Activated naive CD4-positive, alpha-beta T cell treated with Interleukin-2 at 50 U/mL for 16 hours (primary cell): ENCODE measurements around the gene HUS1B.

ENCODE experiments used
- DNase-seq: peaks from one replicate; pipeline ENCODE4 v3.0.0-alpha.2; 2020

Gene HUS1B

DNA sequence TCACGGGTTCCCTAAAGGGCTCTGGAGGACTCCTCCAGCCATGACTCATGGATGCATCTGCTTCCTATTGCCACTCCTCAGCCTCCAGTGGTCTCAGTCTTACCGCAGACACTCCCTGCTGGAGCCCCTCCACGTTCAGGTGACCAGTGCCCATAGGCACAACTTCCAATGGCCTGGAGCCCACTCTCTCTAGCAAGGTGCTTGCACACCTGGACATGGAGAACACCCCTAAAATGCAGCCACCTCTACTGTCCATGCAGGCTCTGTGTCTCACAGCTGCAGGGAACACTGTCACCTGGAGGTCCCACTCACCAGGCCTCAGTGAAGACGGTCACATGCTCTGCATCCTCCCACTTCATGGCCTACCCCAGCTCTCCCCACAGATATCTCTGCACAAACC is 36.0 kb downstream of the HUS1B start:
- no peak for DNase-seq

DNA sequence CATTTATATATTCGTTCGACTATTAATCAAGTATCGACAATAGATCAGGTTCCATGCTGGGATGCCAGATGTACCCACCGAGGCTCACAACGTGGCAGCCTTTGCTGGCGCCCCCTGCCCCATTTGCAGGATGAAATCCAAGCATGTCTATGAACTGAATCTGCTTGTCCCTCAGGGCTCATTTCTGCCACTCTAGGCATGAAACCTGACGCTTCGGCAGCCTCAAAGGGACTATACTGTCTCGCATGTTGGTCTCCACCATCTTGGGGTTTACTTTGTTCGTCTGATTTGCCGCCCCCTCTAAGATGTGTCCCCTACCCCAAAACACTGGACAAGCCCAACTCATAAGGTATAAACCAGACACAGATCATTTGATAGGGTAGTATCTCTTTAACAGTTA is 36.7 kb downstream of the HUS1B start:
- DNase-seq, result no peak

DNA sequence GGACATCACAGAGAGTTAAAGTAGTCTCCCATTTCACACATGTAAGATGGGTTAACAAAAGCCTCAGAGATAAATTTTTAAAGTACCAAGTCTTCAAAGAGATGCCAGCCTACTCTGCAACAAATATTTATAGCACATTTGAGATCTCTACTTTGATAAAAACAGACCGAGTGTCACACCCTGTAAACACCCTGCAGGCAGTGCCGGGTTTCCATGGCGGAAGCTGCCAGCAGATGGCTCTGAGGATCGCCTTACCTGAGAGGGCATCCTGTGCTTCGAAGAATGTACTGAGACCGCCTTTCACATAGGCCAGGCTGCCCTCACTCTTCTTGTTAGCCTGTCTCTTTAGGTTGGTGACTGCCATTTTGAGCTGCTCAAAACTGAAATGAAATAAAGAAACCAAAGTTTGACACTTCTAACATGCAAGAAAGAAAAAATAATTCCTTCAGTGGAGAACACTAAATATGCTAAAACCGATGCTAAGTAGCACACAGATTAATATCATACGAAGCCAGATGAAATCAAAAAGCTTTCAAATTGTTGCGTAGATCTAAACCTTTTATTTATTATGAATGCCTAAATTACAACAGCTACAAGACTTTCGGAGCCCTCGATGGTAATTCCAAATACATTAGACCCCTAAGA is 39.3 kb downstream of the HUS1B start:
- peak; percentile 17 for DNase-seq

DNA sequence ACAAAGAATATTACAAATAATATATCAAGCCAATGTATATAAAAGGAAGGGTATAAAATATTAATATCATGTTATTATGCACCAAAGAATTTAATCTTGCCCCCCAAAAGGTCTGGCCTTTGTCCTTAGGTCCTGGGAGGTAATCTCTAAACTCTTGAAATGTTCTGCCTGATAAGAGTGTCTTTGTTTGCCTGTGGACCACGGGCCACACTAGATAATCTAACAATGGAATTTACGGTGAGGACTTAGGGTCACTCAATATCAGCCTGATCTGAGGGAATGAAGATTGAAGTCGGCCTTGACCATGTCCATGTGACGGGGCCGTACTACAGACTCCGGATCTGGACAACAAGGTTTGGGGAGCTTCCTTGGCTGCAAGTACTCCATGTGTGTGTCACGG is 42.9 kb downstream of the HUS1B start:
- no peak for DNase-seq

DNA sequence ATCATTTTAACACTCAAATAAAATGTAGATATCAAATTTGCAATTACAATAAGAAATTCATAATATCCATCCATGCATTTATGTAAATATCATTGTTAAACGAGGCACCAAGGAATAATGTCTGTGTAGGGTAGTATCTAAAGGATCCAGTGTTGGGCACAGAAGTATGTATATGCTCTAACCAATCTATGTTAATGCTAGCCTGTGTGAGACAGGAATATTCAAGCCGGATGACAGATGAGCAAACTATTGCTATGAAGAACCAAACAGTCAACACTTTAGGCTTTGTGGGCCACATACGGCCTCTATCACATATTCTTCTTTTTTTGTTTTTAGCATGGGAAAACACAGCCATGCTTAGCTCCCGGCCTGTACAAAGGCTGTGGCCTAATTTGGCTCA is 45.0 kb downstream of the HUS1B start:
- DNase-seq, result no peak

DNA sequence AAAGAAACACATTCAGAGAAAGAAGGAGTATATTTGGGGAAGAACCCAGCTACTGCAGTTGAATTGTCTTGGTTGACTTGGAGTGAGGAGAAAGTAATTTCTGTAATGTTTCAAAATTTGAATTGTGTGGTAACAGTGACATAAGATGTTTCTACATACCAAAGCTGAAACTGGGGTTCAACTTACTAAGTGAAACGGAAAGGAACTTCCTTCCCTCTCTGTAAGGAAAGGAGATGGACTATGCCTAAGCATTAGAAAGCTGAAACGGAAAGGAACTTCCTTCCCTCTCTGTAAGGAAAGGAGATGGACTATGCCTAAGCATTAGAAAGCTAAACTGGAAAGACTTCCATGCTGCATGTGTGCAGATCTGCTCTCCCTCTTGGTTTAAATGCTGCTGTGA is 46.0 kb downstream of the HUS1B start:
- DNase-seq, result no peak

DNA sequence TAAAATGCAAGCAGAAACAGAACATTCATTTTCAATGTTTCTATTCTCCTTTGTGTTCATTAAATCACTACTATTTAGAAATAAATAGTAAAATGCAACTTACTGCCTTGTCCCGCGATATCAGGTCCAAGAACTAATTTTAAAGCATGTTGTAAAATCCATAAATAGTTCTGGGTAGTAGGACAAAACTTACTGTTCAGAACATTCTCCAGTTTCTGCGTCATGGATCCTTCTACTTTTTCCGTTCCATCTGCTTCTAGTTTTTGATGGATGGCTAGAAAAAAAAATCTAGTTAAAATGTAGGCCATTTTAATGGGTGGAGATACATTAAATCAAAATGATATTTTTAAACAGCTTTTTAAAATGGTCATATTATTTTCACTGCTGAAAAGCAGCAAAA is 47.0 kb downstream of the HUS1B start:
- DNase-seq, result no peak

DNA sequence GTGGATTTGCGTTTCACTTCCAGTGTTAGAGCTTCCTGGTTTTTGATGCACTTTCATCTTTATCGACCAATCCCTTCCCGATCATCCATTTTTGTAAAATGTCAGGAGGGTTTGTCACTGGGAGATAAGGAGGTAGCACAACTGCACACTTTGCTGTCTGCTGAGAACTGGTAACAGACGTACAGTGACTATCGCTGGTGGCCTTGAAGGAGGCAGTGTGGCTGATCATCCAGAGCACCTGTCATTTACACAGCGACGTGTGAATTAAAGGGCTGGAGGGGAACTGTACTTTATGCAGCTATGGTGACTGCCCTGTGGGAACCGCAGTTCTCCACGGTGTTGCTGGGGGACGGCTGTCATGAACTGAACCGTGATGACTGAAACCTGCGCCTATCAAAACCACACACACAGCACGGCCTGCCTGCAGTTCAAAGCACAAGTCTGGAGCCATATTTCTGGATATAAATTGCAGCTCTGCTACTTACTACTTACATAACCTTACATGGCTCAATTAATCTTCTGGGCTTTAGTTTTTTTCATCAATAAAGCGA is 50.0 kb downstream of the HUS1B start:
- no peak for DNase-seq
